Forelimb muscle (tissue), 1 donor: ENCODE data around the gene C11orf58. TPM values are rescaled to one million over a fixed set of nuclear protein-coding genes. Genes with fewer than 3 reads are reported as not detected.
A peak's percentile ranks its signal among the peaks of the same experiment; 100 is the strongest.

Experiments
- DNase-seq: peaks from one replicate; pipeline ENCODE4 v3.0.0-alpha.2; 2013; ENCODE audit warnings: low read depth
- polyA plus RNA-seq: library from polyadenylated mRNA; unstranded; fragments of 120-200 nt; gene quantifications from one replicate; pipeline ENCODE4 v1.2.1, GENCODE V29; 2013; ENCODE audit not compliant: insufficient read length

The C11orf58 gene
- polyA plus RNA-seq, 1 donor: 174 TPM

DNA sequence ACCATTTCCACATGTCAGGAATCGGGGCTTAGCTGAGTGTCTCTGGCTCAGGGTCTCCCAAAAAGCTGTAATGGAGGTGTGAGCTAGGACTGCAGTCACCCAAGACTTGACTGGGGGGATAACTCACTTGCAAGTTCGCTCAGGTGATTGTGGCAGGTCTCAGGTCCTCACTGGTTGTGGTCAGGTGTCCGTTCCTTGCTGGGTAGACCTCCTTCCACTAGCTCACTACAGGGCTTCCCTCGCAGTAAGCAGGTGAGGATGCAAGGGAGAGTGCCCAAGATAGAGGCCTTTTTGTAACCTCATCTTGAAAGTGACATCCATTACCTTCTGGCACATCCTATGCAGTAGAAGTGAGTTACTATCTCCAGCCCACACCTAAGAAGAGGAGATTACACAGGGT, 29.5 kb downstream of the C11orf58 start:
- DNase-seq: no peak

- no peak for DNase-seq
Observed at GRCh38 chr11:16769386-16769785, 30.9 kb downstream of the C11orf58 start.

DNA sequence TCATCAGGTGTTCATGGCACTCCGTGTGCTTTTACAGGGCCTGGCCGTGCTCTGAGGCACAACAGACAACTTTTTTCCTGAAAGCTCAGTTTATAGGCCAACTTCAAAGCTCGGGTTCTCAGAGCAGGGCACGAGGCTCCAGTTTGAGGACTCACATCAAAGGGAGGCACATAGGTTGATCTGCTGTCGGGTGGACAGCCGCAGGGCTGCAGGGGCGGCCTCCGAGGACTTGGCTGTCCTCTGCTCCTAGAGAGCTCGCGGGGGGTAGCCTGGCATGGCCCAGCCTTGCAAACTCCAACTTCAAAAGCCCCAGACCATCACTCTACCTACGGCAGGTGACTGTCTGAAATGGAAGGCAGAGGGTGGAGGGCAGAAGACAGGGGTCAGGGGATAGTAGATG, 31.6 kb downstream of the C11orf58 start:
- DNase-seq: no peak

- no peak for DNase-seq
Observed at GRCh38 chr11:16771350-16772140, 33.1 kb downstream of the C11orf58 start.

GRCh38 chr11:16772141-16772512, 33.7 kb downstream of the C11orf58 start:
- no peak for DNase-seq

GRCh38 chr11:16773981-16774935, 35.8 kb downstream of the C11orf58 start:
- no peak for DNase-seq

DNA sequence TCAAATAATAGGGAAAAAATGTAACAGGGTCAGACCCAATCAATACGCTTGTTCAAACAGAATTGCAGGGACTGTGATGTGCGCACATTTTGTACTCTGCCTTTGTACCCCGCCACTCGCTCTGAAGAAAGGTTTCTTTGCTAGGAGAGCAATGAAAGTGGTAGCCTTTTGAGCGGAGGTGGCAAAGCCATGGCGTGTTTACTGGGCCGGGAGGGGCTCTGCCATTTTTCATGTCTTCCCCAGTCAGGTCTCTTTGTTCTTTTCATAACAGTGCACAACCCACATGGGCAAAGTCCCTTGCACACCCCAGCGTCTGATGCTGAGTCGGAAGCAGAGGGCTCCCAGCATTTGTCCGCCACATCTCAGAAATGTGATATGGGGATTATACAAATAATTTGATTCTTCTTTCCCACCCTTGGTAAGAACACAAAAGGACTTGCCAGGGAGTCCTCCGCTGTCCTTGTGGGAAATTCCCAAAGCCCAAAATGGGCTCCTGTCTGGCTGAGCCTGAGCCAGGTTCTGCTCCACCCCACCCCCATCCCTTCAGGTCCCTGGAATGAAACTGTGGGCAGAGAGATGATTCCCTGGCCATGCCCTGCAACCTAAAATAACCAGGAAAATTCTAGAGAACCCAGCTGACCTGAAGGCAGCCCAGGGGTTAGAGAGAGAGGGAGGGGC, 36.6 kb downstream of the C11orf58 start:
- DNase-seq: no peak

DNA sequence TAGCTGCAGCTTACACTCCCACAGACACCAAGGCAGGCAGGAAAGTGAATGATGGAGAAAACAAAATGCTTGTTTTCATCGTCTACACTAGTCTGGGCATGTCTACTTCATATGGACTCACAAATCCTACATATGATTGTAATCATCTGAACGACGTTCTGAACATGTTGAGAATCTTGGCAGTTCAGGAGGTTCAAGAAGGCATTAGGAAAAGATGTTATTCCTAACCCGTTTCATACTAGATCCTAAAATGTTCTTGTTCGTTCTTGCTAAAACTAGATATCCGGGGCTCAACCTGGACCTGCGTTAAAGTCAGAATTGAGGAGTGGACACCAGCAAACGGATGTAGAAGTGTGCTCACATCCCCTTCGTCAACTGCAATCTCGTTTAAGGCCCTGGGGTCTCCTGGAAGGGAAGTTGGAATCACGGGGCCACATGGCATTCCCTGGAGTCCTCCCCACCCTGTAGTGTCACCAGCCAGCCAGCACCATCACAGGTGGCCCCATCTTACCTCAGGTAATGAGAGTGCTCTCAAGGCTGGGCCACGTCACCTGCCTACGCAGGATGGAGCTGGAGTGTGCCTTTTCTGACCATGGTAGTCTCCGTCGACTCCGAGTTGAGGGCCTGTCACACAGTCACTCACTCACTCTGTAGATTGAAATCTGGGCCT, 37.3 kb downstream of the C11orf58 start:
- peak; percentile 40 for DNase-seq

- DNase-seq: peak; percentile 94
Observed at GRCh38 chr11:16776711-16777612, 38.5 kb downstream of the C11orf58 start.

DNA sequence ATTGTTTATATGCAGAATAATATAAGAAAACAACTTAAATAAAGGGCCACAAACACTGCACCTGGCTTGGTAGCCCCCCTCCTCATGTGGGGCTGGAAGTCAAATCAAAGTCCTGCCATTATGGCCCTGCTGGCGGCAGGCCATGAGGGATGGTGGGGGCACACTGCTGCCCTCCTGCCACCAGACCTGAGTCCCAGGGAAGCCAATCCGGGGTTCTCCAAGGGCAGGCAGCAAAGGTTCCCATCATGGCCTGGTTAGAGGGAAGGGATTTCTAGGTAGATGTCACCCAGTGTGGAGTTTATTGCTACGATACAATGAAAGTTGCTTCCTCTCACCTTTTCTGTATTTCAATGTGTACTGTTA, 39.1 kb downstream of the C11orf58 start:
- no peak for DNase-seq

DNA sequence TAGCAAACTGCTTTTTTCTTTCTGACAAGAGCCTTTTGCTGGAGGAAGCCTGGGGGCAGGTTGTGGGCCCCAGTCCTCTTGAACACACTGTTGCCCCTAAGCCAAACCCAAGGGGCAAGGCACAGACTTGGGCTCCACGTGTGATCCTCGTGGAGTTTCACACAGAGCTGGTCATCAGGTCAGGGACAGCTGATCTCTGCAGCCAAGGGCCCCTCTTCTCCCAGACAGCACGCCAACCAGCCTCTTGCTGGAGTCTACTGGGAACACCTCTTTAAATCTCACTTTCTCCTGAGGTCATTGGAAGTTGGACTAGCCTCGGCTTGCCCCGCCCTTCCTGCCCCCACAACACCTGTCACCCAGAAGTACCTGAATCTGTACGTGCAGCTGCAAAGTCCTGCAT, 39.8 kb downstream of the C11orf58 start:
- DNase-seq: no peak

DNA sequence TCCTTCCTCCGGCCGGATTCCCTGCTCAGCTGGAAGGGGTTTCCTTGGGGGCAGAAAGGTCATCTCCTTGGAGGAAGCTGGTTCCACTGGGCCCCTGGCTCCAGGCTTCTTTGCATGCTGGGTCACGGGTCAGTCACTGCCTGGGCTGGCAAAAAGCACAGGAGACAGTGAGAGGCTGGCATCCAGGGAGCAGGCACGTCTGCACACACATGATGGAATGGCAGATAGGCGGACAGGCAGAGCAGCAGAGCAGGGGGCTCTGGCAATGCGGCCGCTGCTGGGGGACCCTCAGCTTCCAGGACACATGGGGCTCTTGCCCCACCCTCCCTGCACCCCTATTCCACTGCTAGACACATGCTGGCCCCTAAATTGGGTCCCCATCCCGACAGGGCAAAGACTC, 40.4 kb downstream of the C11orf58 start:
- DNase-seq: no peak

DNA sequence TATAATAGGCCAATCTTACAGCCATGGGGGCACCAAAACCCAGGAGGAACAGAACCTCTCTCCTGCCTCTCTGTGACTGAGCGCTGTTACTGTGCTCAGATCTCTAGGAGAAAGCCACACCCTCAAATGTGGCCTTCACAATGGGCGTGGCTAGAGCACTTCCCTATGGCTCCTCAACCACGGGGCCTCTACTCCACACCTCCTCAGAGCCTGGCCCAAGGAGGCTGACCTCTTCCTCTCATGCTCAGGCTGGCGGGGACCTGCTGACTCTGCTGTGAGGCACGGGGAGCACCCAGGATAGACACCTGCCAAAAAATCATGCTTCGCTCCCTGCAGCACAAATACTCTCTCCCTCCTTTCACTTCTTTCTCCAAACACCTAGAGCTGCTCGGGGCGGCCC, 41.0 kb downstream of the C11orf58 start:
- DNase-seq: no peak

DNA sequence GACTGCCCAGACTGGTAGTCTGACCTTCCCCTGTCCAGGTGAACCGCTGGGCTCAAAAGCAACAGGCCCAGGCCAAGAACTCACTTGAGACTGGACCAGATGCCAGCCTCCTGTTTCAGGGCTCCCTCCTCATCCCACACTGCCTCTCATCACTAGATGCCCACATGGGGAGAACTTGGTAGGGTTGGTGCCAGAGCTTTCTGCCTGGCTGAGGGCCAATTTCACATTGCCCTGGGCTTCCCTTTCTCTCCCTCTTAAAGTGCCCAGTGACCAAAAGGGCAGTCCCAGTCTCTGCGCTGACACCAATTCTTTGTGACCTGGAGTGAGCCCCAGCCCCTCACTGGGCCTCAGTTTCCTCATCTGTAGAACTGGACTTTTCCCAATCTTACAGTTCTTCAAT, 41.7 kb downstream of the C11orf58 start:
- no peak for DNase-seq

GRCh38 chr11:16780698-16781550, 42.5 kb downstream of the C11orf58 start:
- DNase-seq: no peak

GRCh38 chr11:16781936-16782919, 43.8 kb downstream of the C11orf58 start:
- DNase-seq: no peak

- no peak for DNase-seq
Observed at GRCh38 chr11:16783321-16783801, 44.9 kb downstream of the C11orf58 start.

- no peak for DNase-seq
Observed at GRCh38 chr11:16784097-16784496, 45.6 kb downstream of the C11orf58 start.
